ENCODE measurements around the gene CALHM5.

GRCh38 chr6:116547358-116547757, 35.9 kb downstream of the CALHM5 start:
- no peak for TF ChIP-seq POLR2A (IDR thresholded peaks at IDR 0.05)
- no peak for TF ChIP-seq CTCF (IDR thresholded peaks at IDR 0.05)
- TF ChIP-seq POLR2AphosphoS5 (IDR thresholded peaks at IDR 0.05): no peak
- TF ChIP-seq EP300 (IDR thresholded peaks at IDR 0.05): no peak
